HCT116 (cell line): ENCODE measurements around the gene LRRTM4. TPM values are rescaled to one million over a fixed set of nuclear protein-coding genes. Genes with fewer than 3 reads are reported as not detected.

Experiments
- ATAC-seq: fragments of 200-7000 bp; cut with Tn5 transposase; 2 replicates; pipeline ENCODE4 v1.9.1; 2020; ENCODE audit warnings: mild to moderate bottlenecking, moderate library complexity
- BruUV-seq: library from RNA; stranded (reverse); fragments of 400-500 nt; replicated peaks from 2 replicates; lab custom pipeline; 2021; lab: Mats Ljungman, UMichigan
- CTCF ChIA-PET: fragments of 300-600 bp; sonication (Branson Sonifier 250); formaldehyde crosslinking; loops from one replicate; lab custom pipeline; 2021; ENCODE audit warnings: antibody characterized with exemption; lab: Charles Lee
- POLR2A ChIA-PET: fragments of 300-600, 350-600 bp; sonication (Branson Sonifier 250); formaldehyde crosslinking; loops from one replicate; lab custom pipeline; 2021; ENCODE audit warnings: antibody characterized with exemption; lab: Charles Lee
- RAD21 ChIA-PET, 2 experiments: fragments of 300-600 bp; sonication (Branson Sonifier 250); formaldehyde crosslinking; loops; one replicate each; lab custom pipeline; 2023; ENCODE audit warnings: low total read pairs in 2 of 2; ENCODE audit not compliant: uncharacterized antibody in 2 of 2, unreplicated experiment in 2 of 2, low non-redundant PET in 1 of 2; lab: Charles Lee
- DNase-seq: peaks from one replicate; pipeline ENCODE4 v3.0.0-alpha.2; 2010; ENCODE audit warnings: low read depth, low spot score
- H2AFZ ChIP-seq: fragments of 200-600 bp; shearing (Covaris generic), sonication (generic); 2 replicates; pipeline ENCODE4 v1.6.1; 2017; ENCODE audit warnings: low read depth, mixed run types, mixed read lengths, antibody characterized with exemption, low read length; ENCODE audit not compliant: poor library complexity, severe bottlenecking
- H3K27ac ChIP-seq: 2 replicates; pipeline ENCODE4 v1.5.1; 2012; ENCODE audit warnings: low read depth, low read length
- H3K27me3 ChIP-seq: fragments of 200-600 bp; sonication (generic); 2 replicates; pipeline ENCODE4 v1.6.1; 2016; ENCODE audit warnings: mixed run types, low read length, mixed read lengths; ENCODE audit not compliant: insufficient read depth
- H3K36me3 ChIP-seq, 2 experiments: fragments of 200-500 bp in 1 of 2; fragments of 200-600 bp in 1 of 2; sonication (Bioruptor generic) in 1 of 2; sonication (generic) in 1 of 2; 2 replicates each; pipeline versions ENCODE4 v1.5.1 to v1.6.1; 2014 to 2016; ENCODE audit warnings: low read length in 2 of 2, inconsistent platforms in 1 of 2, mixed read lengths in 1 of 2, mixed run types in 1 of 2; ENCODE audit not compliant: insufficient read depth in 2 of 2, control insufficient read depth in 1 of 2
- H3K4me1 ChIP-seq, 2 experiments: fragments of 200-600 bp in 1 of 2; sonication (generic) in 1 of 2; 2 replicates each; pipeline versions ENCODE4 v1.5.1 to v1.6.1; 2012 to 2017; ENCODE audit warnings: low read length in 2 of 2, inconsistent platforms in 1 of 2, mild to moderate bottlenecking in 1 of 2, mixed read lengths in 1 of 2, mixed run types in 1 of 2, moderate library complexity in 1 of 2; ENCODE audit not compliant: insufficient read depth in 2 of 2, control insufficient read depth in 1 of 2
- H3K4me2 ChIP-seq: fragments of 200-600 bp; sonication (generic); 2 replicates; pipeline ENCODE4 v1.6.1; 2017; ENCODE audit warnings: mixed run types, low read length, mixed read lengths
- H3K4me3 ChIP-seq, 2 experiments: fragments of 200-600 bp in 1 of 2; sonication (generic) in 1 of 2; replicated peaks in 1 of 2; 2 replicates each; pipeline ENCODE4 v1.5.1; 2011 to 2016; ENCODE audit warnings: low read length in 2 of 2, control low read depth in 1 of 2, low read depth in 1 of 2, mild to moderate bottlenecking in 1 of 2, mixed read lengths in 1 of 2, mixed run types in 1 of 2
- H3K79me2 ChIP-seq: fragments of 200-600 bp; sonication (generic); 2 replicates; pipeline ENCODE4 v1.6.1; 2017; ENCODE audit warnings: mild to moderate bottlenecking, mixed run types, low read length, moderate library complexity, mixed read lengths; ENCODE audit not compliant: insufficient read depth
- H3K9ac ChIP-seq: fragments of 200-600 bp; sonication (generic); 2 replicates; pipeline ENCODE4 v1.6.1; 2016; ENCODE audit warnings: low read length, mixed read lengths
- H3K9me2 ChIP-seq: fragments of 200-600 bp; sonication (generic), shearing (Covaris generic); 2 replicates; pipeline ENCODE4 v1.6.1; 2017; ENCODE audit warnings: mixed run types, mild to moderate bottlenecking, moderate library complexity; ENCODE audit not compliant: insufficient read depth
- H3K9me3 ChIP-seq, 2 experiments: fragments of 200-500 bp in 1 of 2; fragments of 200-600 bp in 1 of 2; sonication (Bioruptor generic) in 1 of 2; sonication (generic) in 1 of 2; 2 replicates each; pipeline ENCODE4 v1.6.1; 2014 to 2017; ENCODE audit warnings: low read length in 2 of 2, mixed read lengths in 2 of 2, inconsistent platforms in 1 of 2, low read depth in 1 of 2, mild to moderate bottlenecking in 1 of 2, mixed run types in 1 of 2, moderate library complexity in 1 of 2; ENCODE audit not compliant: control insufficient read depth in 1 of 2, insufficient read depth in 1 of 2
- H4K20me1 ChIP-seq: fragments of 200-600 bp; sonication (generic), shearing (Covaris generic); 2 replicates; pipeline ENCODE4 v1.6.1; 2017; ENCODE audit warnings: mixed run types, mild to moderate bottlenecking, moderate library complexity; ENCODE audit not compliant: insufficient read depth
- CBX3 ChIP-seq: IDR thresholded peaks from 2 replicates; pipeline ENCODE4 v1.6.1; 2012; ENCODE audit warnings: low read depth
- CEBPB ChIP-seq: IDR thresholded peaks from 2 replicates; pipeline ENCODE4 v1.6.1; 2012; ENCODE audit warnings: low read depth
- EGR1 ChIP-seq: IDR thresholded peaks from 2 replicates; pipeline ENCODE4 v1.6.1; 2012; ENCODE audit warnings: low read depth
- ELF1 ChIP-seq: IDR thresholded peaks from 2 replicates; pipeline ENCODE4 v1.6.1; 2012; ENCODE audit warnings: low read depth, borderline replicate concordance
- EZH2 ChIP-seq: fragments of 200-600 bp; sonication (generic); IDR thresholded peaks from 2 replicates; pipeline ENCODE4 v1.6.1; 2017; ENCODE audit warnings: antibody characterized with exemption, mixed run types
- EZH2phosphoT487 ChIP-seq: fragments of 200-600 bp; IDR thresholded peaks from 2 replicates; pipeline ENCODE4 v1.6.1; 2018; ENCODE audit warnings: antibody characterized with exemption, borderline replicate concordance
- JUND ChIP-seq: IDR thresholded peaks from 2 replicates; pipeline ENCODE4 v1.6.1; 2012
- POLR2A ChIP-seq: IDR thresholded peaks from 2 replicates; pipeline ENCODE4 v1.7.0; 2011; ENCODE audit warnings: borderline replicate concordance; ENCODE audit not compliant: insufficient read depth, insufficient read length; ENCODE audit errors: extremely low read depth
- POLR2AphosphoS5 ChIP-seq: IDR thresholded peaks from 2 replicates; pipeline ENCODE4 v1.6.1; 2011; ENCODE audit warnings: mild to moderate bottlenecking, low read depth, low read length, moderate library complexity
- RAD21 ChIP-seq: IDR thresholded peaks from 2 replicates; pipeline ENCODE4 v1.6.1; 2012; ENCODE audit warnings: low read depth, mild to moderate bottlenecking
- SIN3A ChIP-seq: IDR thresholded peaks from 2 replicates; pipeline ENCODE4 v1.6.1; 2012; ENCODE audit warnings: low read depth
- SP1 ChIP-seq: IDR thresholded peaks from 2 replicates; pipeline ENCODE4 v1.6.1; 2012; ENCODE audit warnings: low read depth
- TCF7L2 ChIP-seq: IDR thresholded peaks from 2 replicates; pipeline ENCODE4 v1.7.0; 2011; ENCODE audit warnings: borderline replicate concordance, inconsistent platforms; ENCODE audit not compliant: insufficient read depth, insufficient read length; ENCODE audit errors: extremely low read depth
- ZNF274 ChIP-seq: fragments of 200-500 bp; sonication (Bioruptor generic); IDR thresholded peaks from 2 replicates; pipeline ENCODE4 v1.6.1; 2014; ENCODE audit warnings: mild to moderate bottlenecking, low read depth, low read length, inconsistent platforms
- intact Hi-C: fragments of 100-400 bp; cut with micrococcal nuclease; formaldehyde crosslinking; loops from 2 replicates; pipeline ENCODE4 v1.10.0; 2022
- total RNA-seq: library from RNA; stranded (reverse); gene quantifications from one replicate; pipeline ENCODE4 v1.2.1, GENCODE V29; 2021; ENCODE audit not compliant: unreplicated experiment
- TF ChIP-seq, protein P1 (sequence below): IDR thresholded peaks from 2 replicates; pipeline ENCODE4 v1.6.1; 2012
- TF ChIP-seq, protein P2 (sequence below): IDR thresholded peaks from 2 replicates; pipeline ENCODE4 v1.6.1; 2011; ENCODE audit warnings: mild to moderate bottlenecking, low read length, moderate library complexity; ENCODE audit not compliant: insufficient replicate concordance; ENCODE audit errors: extremely low read depth
- TF ChIP-seq, protein P3 (sequence below): IDR thresholded peaks from 2 replicates; pipeline ENCODE4 v1.6.1; 2012

The LRRTM4 gene
- total RNA-seq, 1 experiment from 2014 or later, result 0.25 TPM

DNA sequence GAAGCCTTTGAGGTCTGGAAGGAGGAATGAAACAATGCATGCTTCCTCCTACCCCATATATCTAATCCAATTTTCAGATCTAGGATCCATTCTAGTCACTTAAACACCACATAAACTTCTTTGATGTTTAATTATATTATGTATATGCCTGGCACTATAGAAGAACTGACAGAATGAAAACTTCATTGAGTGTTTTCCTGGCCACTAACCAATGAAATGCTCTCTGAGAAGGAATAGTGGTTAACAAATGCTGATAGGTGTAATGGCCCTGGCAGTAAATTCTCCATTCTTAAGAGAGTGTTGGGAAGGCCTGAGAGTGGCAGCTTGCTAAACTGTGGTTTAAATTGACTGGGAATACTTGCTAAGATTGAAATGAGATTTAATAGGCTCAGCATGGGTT is 710.0 kb downstream of the LRRTM4 start:
- no peak for TF ChIP-seq JUND
- TF ChIP-seq POLR2AphosphoS5, result no peak
- no peak for TF ChIP-seq ELF1
- TF ChIP-seq CBX3, result no peak
- no peak for TF ChIP-seq POLR2A
- no peak for TF ChIP-seq EGR1
- TF ChIP-seq TCF7L2, result no peak
- no peak for TF ChIP-seq SIN3A
- TF ChIP-seq, protein P1, sequence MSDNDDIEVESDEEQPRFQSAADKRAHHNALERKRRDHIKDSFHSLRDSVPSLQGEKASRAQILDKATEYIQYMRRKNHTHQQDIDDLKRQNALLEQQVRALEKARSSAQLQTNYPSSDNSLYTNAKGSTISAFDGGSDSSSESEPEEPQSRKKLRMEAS, result no peak
- no peak for TF ChIP-seq EZH2phosphoT487
- TF ChIP-seq EZH2, result no peak
- TF ChIP-seq, protein P2, sequence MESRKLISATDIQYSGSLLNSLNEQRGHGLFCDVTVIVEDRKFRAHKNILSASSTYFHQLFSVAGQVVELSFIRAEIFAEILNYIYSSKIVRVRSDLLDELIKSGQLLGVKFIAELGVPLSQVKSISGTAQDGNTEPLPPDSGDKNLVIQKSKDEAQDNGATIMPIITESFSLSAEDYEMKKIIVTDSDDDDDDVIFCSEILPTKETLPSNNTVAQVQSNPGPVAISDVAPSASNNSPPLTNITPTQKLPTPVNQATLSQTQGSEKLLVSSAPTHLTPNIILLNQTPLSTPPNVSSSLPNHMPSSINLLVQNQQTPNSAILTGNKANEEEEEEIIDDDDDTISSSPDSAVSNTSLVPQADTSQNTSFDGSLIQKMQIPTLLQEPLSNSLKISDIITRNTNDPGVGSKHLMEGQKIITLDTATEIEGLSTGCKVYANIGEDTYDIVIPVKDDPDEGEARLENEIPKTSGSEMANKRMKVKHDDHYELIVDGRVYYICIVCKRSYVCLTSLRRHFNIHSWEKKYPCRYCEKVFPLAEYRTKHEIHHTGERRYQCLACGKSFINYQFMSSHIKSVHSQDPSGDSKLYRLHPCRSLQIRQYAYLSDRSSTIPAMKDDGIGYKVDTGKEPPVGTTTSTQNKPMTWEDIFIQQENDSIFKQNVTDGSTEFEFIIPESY, result no peak
- TF ChIP-seq, protein P3, sequence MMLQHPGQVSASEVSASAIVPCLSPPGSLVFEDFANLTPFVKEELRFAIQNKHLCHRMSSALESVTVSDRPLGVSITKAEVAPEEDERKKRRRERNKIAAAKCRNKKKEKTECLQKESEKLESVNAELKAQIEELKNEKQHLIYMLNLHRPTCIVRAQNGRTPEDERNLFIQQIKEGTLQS, result no peak
- TF ChIP-seq ZNF274, result no peak
- no peak for TF ChIP-seq CEBPB
- no peak for TF ChIP-seq RAD21
- TF ChIP-seq SP1, result no peak
- ChIA-PET CTCF (no interaction called here), POLR2A (no interaction called here), RAD21 (no interaction called here)
- Histone ChIP-seq H3K4me2 (no peak overlapping the region), H3K9ac (no peak overlapping the region), H2AFZ (no peak overlapping the region), H3K36me3 (no peaks in the 10 kb centered on the region), H3K4me1 (no peaks in the 10 kb centered on the region), H3K27ac (no peak overlapping the region), H3K9me2 (no peaks in the 10 kb centered on the region), H3K9me3 (peaks cover 4 to 21% of the 10 kb centered on the region in 2 experiments; a peak in 3 of 4 replicates), H3K27me3 (no peaks in the 10 kb centered on the region), H3K79me2 (no peaks in the 10 kb centered on the region), H3K4me3 (no peak overlapping the region), H4K20me1 (no peaks in the 10 kb centered on the region)
- no peak for DNase-seq
- ATAC-seq, result no peak
- BruUV-seq, result no TSS peak
- intact Hi-C loops, result no loop called here
